Right kidney (tissue), 1 donor: ENCODE measurements around the gene ADCY7.

Experiments
- DNase-seq: peaks from one replicate; pipeline ENCODE4 v3.0.0-alpha.2; 2016

The ADCY7 gene

GRCh38 chr16:50247906-50248608, 18.3 kb upstream of the ADCY7 start:
- no peak for DNase-seq

GRCh38 chr16:50248845-50249244, 17.5 kb upstream of the ADCY7 start:
- DNase-seq, result no peak

GRCh38 chr16:50251375-50252081, 14.8 kb upstream of the ADCY7 start:
- DNase-seq, result no peak

GRCh38 chr16:50252082-50252611, 14.2 kb upstream of the ADCY7 start:
- no peak for DNase-seq

GRCh38 chr16:50252874-50253513, 13.4 kb upstream of the ADCY7 start:
- DNase-seq, result no peak

- no peak for DNase-seq
Observed at GRCh38 chr16:50253514-50253910, 12.8 kb upstream of the ADCY7 start.

- DNase-seq, result no peak
Observed at GRCh38 chr16:50254072-50254471, 12.3 kb upstream of the ADCY7 start.

- DNase-seq, result no peak
Observed at GRCh38 chr16:50255538-50255937, 10.8 kb upstream of the ADCY7 start.

GRCh38 chr16:50256604-50257003, 9.7 kb upstream of the ADCY7 start:
- DNase-seq, result no peak

GRCh38 chr16:50257876-50258275, 8.5 kb upstream of the ADCY7 start:
- DNase-seq, result no peak

- peak; percentile 51 for DNase-seq
Observed at GRCh38 chr16:50259334-50260205, 6.8 kb upstream of the ADCY7 start.

GRCh38 chr16:50260206-50261159, 5.9 kb upstream of the ADCY7 start:
- no peak for DNase-seq

GRCh38 chr16:50261160-50261706, 5.1 kb upstream of the ADCY7 start:
- no peak for DNase-seq

- no peak for DNase-seq
Observed at GRCh38 chr16:50261707-50262235, 4.6 kb upstream of the ADCY7 start.

- no peak for DNase-seq
Observed at GRCh38 chr16:50263060-50263909, 3.1 kb upstream of the ADCY7 start.

- no peak for DNase-seq
Observed at GRCh38 chr16:50263940-50264929, 2.1 kb upstream of the ADCY7 start.

GRCh38 chr16:50265260-50265659, 1.1 kb upstream of the ADCY7 start:
- no peak for DNase-seq

GRCh38 chr16:50265716-50266336, 525 bp upstream of the ADCY7 start:
- no peak for DNase-seq
